ENCODE measurements around the gene MRPS6.

MRPS6 gene

DNA sequence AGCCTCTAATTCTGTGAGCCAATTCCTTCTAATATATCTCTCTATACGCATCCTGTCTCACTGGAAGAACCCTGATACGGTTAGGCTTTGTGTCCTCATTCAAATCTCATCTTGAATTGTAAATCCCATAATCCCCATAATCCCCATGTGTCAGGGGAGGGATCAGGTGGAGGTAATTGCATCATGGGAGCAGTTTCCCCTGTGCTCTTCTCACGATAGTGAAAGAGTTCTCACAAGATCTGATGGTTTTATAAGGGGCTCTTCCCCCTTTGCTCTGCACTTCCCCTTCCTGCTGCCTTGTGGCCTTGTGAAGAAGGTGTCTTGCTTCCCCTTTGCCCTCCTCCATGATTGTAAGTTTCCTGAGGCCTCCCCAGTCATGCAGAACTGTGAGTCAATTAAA is 116.1 kb downstream of the MRPS6 start:
- Histone ChIP-seq H3K36me3 (ENCODE audit: insufficient read depth) (no peaks in the 10 kb centered on the region), H3K4me2 (no peak overlapping the region), H3K4me1 (ENCODE audit: low read depth, poor library complexity, severe bottlenecking) (no peaks in the 10 kb centered on the region), H3K79me2 (ENCODE audit: insufficient read depth, low read depth) (no peaks in the 10 kb centered on the region), H3K27ac (no peak overlapping the region), H4K20me1 (ENCODE audit: insufficient read depth) (no peaks in the 10 kb centered on the region), H2AFZ (ENCODE audit: low read depth) (no peak overlapping the region), H3K27me3 (ENCODE audit: insufficient read depth, low read depth) (no peaks in the 10 kb centered on the region), H3K4me3 (IDR thresholded peaks at IDR 0.05; ENCODE audit: insufficient read depth, low read depth, low read length) (no peak overlapping the region), H3K9ac (no peak overlapping the region)
- no peak for TF ChIP-seq CTCF (conservative IDR thresholded peaks at IDR 0.05; ENCODE audit: low read depth, low read length)

- Histone ChIP-seq H3K4me2 (no peak overlapping the region), H2AFZ (ENCODE audit: low read depth) (no peak overlapping the region), H4K20me1 (ENCODE audit: insufficient read depth) (no peaks in the 10 kb centered on the region), H3K36me3 (ENCODE audit: insufficient read depth) (no peaks in the 10 kb centered on the region), H3K4me3 (IDR thresholded peaks at IDR 0.05; ENCODE audit: insufficient read depth, low read depth, low read length) (no peak overlapping the region), H3K4me1 (ENCODE audit: low read depth, poor library complexity, severe bottlenecking) (no peaks in the 10 kb centered on the region), H3K27ac (no peak overlapping the region), H3K27me3 (ENCODE audit: insufficient read depth, low read depth) (no peaks in the 10 kb centered on the region), H3K9ac (no peak overlapping the region), H3K79me2 (ENCODE audit: insufficient read depth, low read depth) (no peaks in the 10 kb centered on the region)
- no peak for TF ChIP-seq CTCF (conservative IDR thresholded peaks at IDR 0.05; ENCODE audit: low read depth, low read length)
Measured at GRCh38 chr21:34190576-34191321, 117.4 kb downstream of the MRPS6 start.

- Histone ChIP-seq H2AFZ (ENCODE audit: low read depth) (no peak overlapping the region), H3K36me3 (ENCODE audit: insufficient read depth) (no peaks in the 10 kb centered on the region), H3K9ac (no peak overlapping the region), H3K4me3 (IDR thresholded peaks at IDR 0.05; ENCODE audit: insufficient read depth, low read depth, low read length) (no peak overlapping the region), H3K4me2 (no peak overlapping the region), H3K27me3 (ENCODE audit: insufficient read depth, low read depth) (no peaks in the 10 kb centered on the region), H3K4me1 (ENCODE audit: low read depth, poor library complexity, severe bottlenecking) (no peaks in the 10 kb centered on the region), H3K27ac (no peak overlapping the region), H3K79me2 (ENCODE audit: insufficient read depth, low read depth) (no peaks in the 10 kb centered on the region), H4K20me1 (ENCODE audit: insufficient read depth) (no peaks in the 10 kb centered on the region)
- TF ChIP-seq CTCF (conservative IDR thresholded peaks at IDR 0.05; ENCODE audit: low read depth, low read length): no peak
Measured at GRCh38 chr21:34191876-34192275, 118.5 kb downstream of the MRPS6 start.

Measured in KMS-11 (cell line).